HG03565 (cell line): ENCODE data around the gene CXCL16.
"Not testable (repeated sequence)": the region's sequence is repeated elsewhere in the genome, so short reads cannot be mapped to it uniquely, and the experiment has no call there.

Experiments
- ATAC-seq: cut with Tn5 transposase; IDR thresholded peaks from one replicate; pipeline ENCODE4 v1.9.1; 2021; ENCODE audit warnings: mild to moderate bottlenecking, moderate library complexity; ENCODE audit not compliant: unreplicated experiment

The CXCL16 gene

GRCh38 chr17:4699401-4700056, 40.2 kb downstream of the CXCL16 start:
- not testable (repeated sequence) for ATAC-seq

GRCh38 chr17:4696437-4696805, 43.3 kb downstream of the CXCL16 start:
- ATAC-seq, result peak; percentile 40

GRCh38 chr17:4693416-4693815, 46.3 kb downstream of the CXCL16 start:
- no peak for ATAC-seq

GRCh38 chr17:4691686-4692085, 48.0 kb downstream of the CXCL16 start:
- ATAC-seq, result no peak

- no peak for ATAC-seq
Measured at GRCh38 chr17:4690745-4691144, 49.0 kb downstream of the CXCL16 start.

DNA sequence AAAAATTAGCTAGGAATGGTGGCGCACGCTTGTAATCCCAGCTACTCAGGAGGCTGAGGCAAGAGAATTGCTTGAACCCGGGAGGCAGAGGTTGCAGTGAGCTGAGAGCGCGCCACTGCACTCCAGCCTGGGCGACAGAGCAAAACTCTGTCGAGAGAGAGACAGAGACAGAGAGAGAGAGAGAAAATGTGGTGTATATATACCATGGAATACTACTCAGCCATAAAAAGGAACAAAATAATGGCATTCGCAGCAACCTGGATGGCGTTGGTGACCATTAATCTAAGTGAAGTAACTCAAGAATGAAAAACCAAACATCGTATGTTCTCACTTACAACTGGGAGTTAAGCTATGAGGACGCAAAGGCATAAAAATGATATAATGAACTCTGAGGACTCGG, 49.9 kb downstream of the CXCL16 start:
- ATAC-seq, result not testable (repeated sequence)

DNA sequence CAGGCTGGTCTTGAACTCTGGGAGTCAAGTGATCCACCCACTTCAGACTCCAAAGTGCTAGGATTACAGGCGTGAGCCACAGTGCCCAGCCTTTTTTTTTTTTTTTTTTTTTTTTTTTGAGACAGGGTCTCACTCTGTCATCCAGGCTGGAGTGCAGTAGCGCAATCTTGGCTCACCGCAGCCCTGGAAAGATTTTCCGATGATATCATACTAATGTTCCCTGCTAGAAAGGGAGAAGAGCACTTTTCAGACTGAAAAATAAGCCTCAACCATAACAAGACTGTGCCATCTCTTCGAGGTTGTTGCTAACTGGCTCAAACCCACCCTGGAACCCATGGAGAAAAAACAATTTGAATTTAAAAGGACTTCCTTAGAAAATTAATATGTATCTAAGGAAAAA, 56.0 kb downstream of the CXCL16 start:
- ATAC-seq, result not testable (repeated sequence)
